Endothelial cell (in vitro differentiated cells): ENCODE data around the gene REEP6. TPM values are rescaled to one million over a fixed set of nuclear protein-coding genes. Genes with fewer than 3 reads are reported as not detected.

ENCODE experiments used
- DNase-seq: peaks from one replicate; pipeline ENCODE4 v3.0.0; 2021; ENCODE audit warnings: low spot score
- H3K27ac Mint-ChIP-seq: one replicate; pipeline ENCODE4 v1.8.0; 2021; ENCODE audit warnings: mixed read lengths, inconsistent platforms; ENCODE audit not compliant: unreplicated experiment
- H3K27me3 Mint-ChIP-seq: one replicate; pipeline ENCODE4 v1.8.0; 2021; ENCODE audit warnings: mild to moderate bottlenecking, moderate library complexity, mixed read lengths, inconsistent platforms; ENCODE audit not compliant: unreplicated experiment
- H3K36me3 Mint-ChIP-seq: one replicate; pipeline ENCODE4 v1.8.0; 2021; ENCODE audit warnings: mild to moderate bottlenecking, low read depth, mixed read lengths, inconsistent platforms; ENCODE audit not compliant: unreplicated experiment
- H3K4me1 Mint-ChIP-seq: one replicate; pipeline ENCODE4 v1.8.0; 2021; ENCODE audit warnings: mild to moderate bottlenecking, mixed read lengths, inconsistent platforms; ENCODE audit not compliant: unreplicated experiment
- H3K4me3 Mint-ChIP-seq: one replicate; pipeline ENCODE4 v1.8.0; 2021; ENCODE audit warnings: mild to moderate bottlenecking, mixed read lengths, inconsistent platforms; ENCODE audit not compliant: unreplicated experiment
- H3K9me3 Mint-ChIP-seq: one replicate; pipeline ENCODE4 v1.8.0; 2021; ENCODE audit warnings: mixed read lengths, inconsistent platforms; ENCODE audit not compliant: unreplicated experiment
- CTCF ChIP-seq: fragments of 200-600 bp; sonication (generic); IDR thresholded peaks from one replicate; pipeline ENCODE4 v1.5.0; 2021; ENCODE audit warnings: antibody characterized with exemption; ENCODE audit not compliant: unreplicated experiment
- total RNA-seq: library from RNA; stranded (reverse); fragmentation: NEBNext Ultra II Directional; extraction: Animal tissue kit (Norgen Biotek cat#: 25700); gene quantifications from one replicate; pipeline ENCODE4 v1.2.1, GENCODE V29; 2021; ENCODE audit not compliant: unreplicated experiment

Gene REEP6
- total RNA-seq, 1 donor from 2014 or later: 2.3 TPM

- Mint-ChIP-seq H3K4me3 (no peak overlapping the region), H3K27me3 (peaks cover 17% of the 10 kb centered on the region), H3K4me1 (peaks cover 6% of the 10 kb centered on the region), H3K27ac (no peak overlapping the region), H3K36me3 (peaks cover 7% of the 10 kb centered on the region), H3K9me3 (no peaks in the 10 kb centered on the region)
- DNase-seq: no peak
- no peak for TF ChIP-seq CTCF
These were observed 29.3 kb downstream of the REEP6 start for GRCh38 chr19:1520203-1520780.

- DNase-seq: no peak
- Mint-ChIP-seq H3K36me3 (peaks cover 7% of the 10 kb centered on the region), H3K27me3 (peaks cover 17% of the 10 kb centered on the region), H3K9me3 (no peaks in the 10 kb centered on the region), H3K4me3 (no peak overlapping the region), H3K27ac (no peak overlapping the region), H3K4me1 (peaks cover 6% of the 10 kb centered on the region)
- TF ChIP-seq CTCF: no peak
These were observed 30.7 kb downstream of the REEP6 start for GRCh38 chr19:1521636-1522035.

- DNase-seq: no peak
- TF ChIP-seq CTCF: no peak
- Mint-ChIP-seq H3K4me1 (peaks cover 6% of the 10 kb centered on the region), H3K4me3 (no peak overlapping the region), H3K27ac (no peak overlapping the region), H3K36me3 (peaks cover 7% of the 10 kb centered on the region), H3K27me3 (peaks cover 18% of the 10 kb centered on the region), H3K9me3 (no peaks in the 10 kb centered on the region)
These were observed 31.1 kb downstream of the REEP6 start for GRCh38 chr19:1522061-1522460.

- no peaks in the 10 kb centered on the region for H3K9me3 Mint-ChIP-seq
- no peak overlapping the region for H3K4me3 Mint-ChIP-seq
- peaks cover 7% of the 10 kb centered on the region for H3K36me3 Mint-ChIP-seq
- peaks cover 6% of the 10 kb centered on the region for H3K4me1 Mint-ChIP-seq
- H3K27ac Mint-ChIP-seq: no peak overlapping the region
- peaks cover 19% of the 10 kb centered on the region for H3K27me3 Mint-ChIP-seq
- no peak for DNase-seq
- TF ChIP-seq CTCF: no peak
These were observed 31.9 kb downstream of the REEP6 start for GRCh38 chr19:1522838-1523237.

- H3K4me3 Mint-ChIP-seq: peak within 1 kb of the TSS; percentile 80
- H3K4me1 Mint-ChIP-seq: peaks cover 6% of the 10 kb centered on the region
- DNase-seq: no peak
- H3K36me3 Mint-ChIP-seq: peaks cover 7% of the 10 kb centered on the region
- H3K27ac Mint-ChIP-seq: peak within 1 kb of the TSS; percentile 33
- peaks cover 19% of the 10 kb centered on the region for H3K27me3 Mint-ChIP-seq
- H3K9me3 Mint-ChIP-seq: no peaks in the 10 kb centered on the region
- TF ChIP-seq CTCF: no peak
These were observed 32.7 kb downstream of the REEP6 start, which contains the start of gene PLK5 for GRCh38 chr19:1523412-1524286. Gene PLK5, plus strand, starts transcription at chr19:1524077. Its CDS starts 2,920 bp downstream, at chr19:1526997.
